Adrenal gland (tissue), 12 donors: ENCODE measurements around the gene ANKRD17. TPM values are rescaled to one million over a fixed set of nuclear protein-coding genes. Genes with fewer than 3 reads are reported as not detected.
A peak's percentile ranks its signal among the peaks of the same experiment; 100 is the strongest.

ENCODE experiments used
- DNase-seq, 7 donors: peaks; one replicate each; pipeline ENCODE4 v3.0.0-alpha.2; 2019 to 2020
- H3K27ac ChIP-seq, 5 donors: fragments of 200-600 bp; sonication (generic) in 4 of 5; 1 replicate in 3 of 5; 2 replicates in 2 of 5; pipeline versions ENCODE4 v1.5.1 to v1.8.0; 2016 to 2020; ENCODE audit warnings: mild to moderate bottlenecking in 1 of 5
- H3K27me3 ChIP-seq: fragments of 200-600 bp; 2 replicates; pipeline ENCODE4 v1.8.0; 2021
- H3K36me3 ChIP-seq, 2 donors: fragments of 200-600 bp; replicated peaks in 1 of 2; 1 replicate in 1 of 2; 2 replicates in 1 of 2; pipeline versions ENCODE4 v1.5.1 to v1.8.0; 2018 to 2022
- H3K4me1 ChIP-seq, 2 donors: fragments of 200-600 bp; replicated peaks in 1 of 2; 1 replicate in 1 of 2; 2 replicates in 1 of 2; pipeline versions ENCODE4 v1.5.1 to v1.8.0; 2018 to 2021
- H3K4me3 ChIP-seq, 4 donors: fragments of 200-600 bp; sonication (generic) in 3 of 4; one replicate each; pipeline ENCODE4 v1.5.1; 2016 to 2018
- H3K9me3 ChIP-seq, 3 donors: fragments of 200-600 bp; sonication (generic) in 1 of 3; replicated peaks in 1 of 3; 1 replicate in 2 of 3; 2 replicates in 1 of 3; pipeline versions ENCODE4 v1.5.1 to v1.8.0; 2016 to 2021
- CTCF ChIP-seq, 6 experiments: fragments of 450-650 bp in 4 of 6; fragments of 200-600 bp in 2 of 6; sonication (generic) in 1 of 6; IDR thresholded peaks; 1 replicate in 5 of 6; 2 replicates in 1 of 6; pipeline versions ENCODE4 v1.5.1 to v1.8.0; 2016 to 2021; ENCODE audit warnings: antibody characterized with exemption in 6 of 6, mild to moderate bottlenecking in 2 of 6, moderate library complexity in 1 of 6
- POLR2A ChIP-seq, 2 donors: fragments of 450-650 bp; IDR thresholded peaks; one replicate each; pipeline ENCODE4 v1.6.1; 2017; ENCODE audit warnings: antibody characterized with exemption in 2 of 2, mild to moderate bottlenecking in 2 of 2, moderate library complexity in 1 of 2
- WGBS, 4 donors: extraction: QIAGEN DNeasy Blood & Tissue Kit in 2 of 4; methylation state at CpG; one replicate each; pipeline versions ENCODE4 v1.1.5 to v1.1.7; 2013 to 2017; 5-methylcytosine and 5-hydroxymethylcytosine counted together
- intact Hi-C, 2 donors: fragments of 100-400 bp; cut with DNase I; formaldehyde crosslinking; loops; one replicate each; pipeline versions ENCODE4 v1.14.1 to v1.15.0; 2022 to 2023
- polyA plus RNA-seq, 3 donors: library from polyadenylated mRNA; stranded (reverse); fragments of 200-250 nt in 2 of 3; fragments of 350-450 nt in 1 of 3; fragmentation: Illumina TruSeq in 1 of 3; extraction: RNeasy Lipid Tissue Mini Kit (QIAGEN cat#74804) in 1 of 3; gene quantifications; one replicate each; pipeline ENCODE4 v1.2.3, GENCODE V29; 2013 to 2014
- total RNA-seq, 9 donors: library from RNA; depleted of rRNA in 4 of 9; stranded (reverse); fragments of >200 nt in 4 of 9; fragments of 120-200 nt in 1 of 9; fragmentation: NEBNext Ultra II Directional in 1 of 9; extraction: Animal tissue kit (Norgen Biotek cat#: 25700) in 1 of 9; gene quantifications; one replicate each; pipeline versions ENCODE4 v1.1.0 to v1.2.4, GENCODE V29; 2013 to 2023
- donor health status: healthy with polysubstance abuse.
- donor health status: Bipolar disorder and iron deficiency.
- donor health status: DM: yes; HTN: yes; CAD: no.
- donor health status: DM: no; HTN: no; CAD: no.
- donor health status: DM: no; HTN: no; CAD: no.
- donor health status: DM: yes; HTN: yes; CAD: no.

ANKRD17 gene
- total and polyA plus RNA-seq, 12 donors: 13.3 to 66.3 (median 51.3) TPM

DNA sequence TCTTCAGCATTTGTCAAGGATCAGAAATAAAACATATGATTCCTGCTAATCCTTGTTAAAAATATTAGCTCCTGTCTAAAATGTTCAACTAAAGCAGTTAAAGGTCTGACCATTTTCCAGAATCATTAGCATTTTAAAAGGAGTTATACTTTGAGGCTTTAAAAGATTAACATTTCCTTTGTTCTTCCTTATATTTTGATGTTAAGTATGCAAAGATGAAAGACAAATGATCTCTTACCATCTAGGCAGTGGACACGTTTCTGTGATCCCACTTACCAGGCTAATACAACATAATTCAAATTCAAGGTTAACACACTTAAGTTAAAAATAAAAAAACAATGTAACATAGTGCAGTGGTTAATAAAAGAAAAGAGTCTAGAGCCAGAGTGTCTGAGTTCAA, 127.3 kb downstream of the ANKRD17 start:
- no peak for DNase-seq
- H3K4me3 ChIP-seq: no peak overlapping the region
- H3K27ac ChIP-seq: no peak overlapping the region
- no peaks in the 10 kb centered on the region for H3K4me1 ChIP-seq
- 20 to 43% (median 38%) methylated on average over 1 of the region's 1 CpG for WGBS, 4 donors
- H3K36me3 ChIP-seq: peaks cover 0 to 22% of the 10 kb centered on the region in 2 donors
- no peaks in the 10 kb centered on the region for H3K27me3 ChIP-seq
- TF ChIP-seq CTCF (IDR thresholded peaks at IDR 0.05) (no peak), POLR2A (IDR thresholded peaks at IDR 0.05) (no peak)
- no peaks in the 10 kb centered on the region for H3K9me3 ChIP-seq
- intact Hi-C loops: loop anchor here in 1 of 2 donors (10.0 kb wide), 1 partner anchor 46 kb away; no protein-coding TSS in a partner anchor

DNA sequence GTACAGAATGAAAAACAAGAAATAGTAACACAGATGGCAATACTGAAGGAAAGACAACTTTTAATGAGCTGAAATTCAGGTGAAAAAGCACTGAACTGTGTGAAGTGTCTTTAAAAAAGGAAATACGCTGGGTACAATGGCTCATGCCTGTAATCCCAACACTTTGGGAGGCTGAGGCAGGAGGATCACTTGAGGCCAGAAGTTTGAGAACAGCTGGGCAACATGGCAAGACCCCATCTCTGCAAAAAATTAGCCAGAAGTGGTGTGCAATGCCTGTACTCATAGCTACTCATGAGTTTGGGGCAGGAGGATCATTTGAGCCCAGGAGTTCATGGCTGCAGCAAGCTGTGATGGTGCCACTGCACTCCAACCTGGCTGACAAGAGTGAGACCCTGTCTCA, 129.3 kb downstream of the ANKRD17 start:
- peaks cover 0 to 19% of the 10 kb centered on the region in 2 donors for H3K36me3 ChIP-seq
- no peak for TF ChIP-seq CTCF (IDR thresholded peaks at IDR 0.05)
- no peak for TF ChIP-seq POLR2A (IDR thresholded peaks at IDR 0.05)
- no peaks in the 10 kb centered on the region for H3K27me3 ChIP-seq
- WGBS, 4 donors: 91 to 100% (median 96%) methylated on average over 1 of the region's 1 CpG
- H3K4me1 ChIP-seq: no peaks in the 10 kb centered on the region
- intact Hi-C loops: no loop called here
- no peak overlapping the region for H3K4me3 ChIP-seq
- H3K27ac ChIP-seq: no peak overlapping the region
- no peak for DNase-seq
- H3K9me3 ChIP-seq: no peaks in the 10 kb centered on the region

DNA sequence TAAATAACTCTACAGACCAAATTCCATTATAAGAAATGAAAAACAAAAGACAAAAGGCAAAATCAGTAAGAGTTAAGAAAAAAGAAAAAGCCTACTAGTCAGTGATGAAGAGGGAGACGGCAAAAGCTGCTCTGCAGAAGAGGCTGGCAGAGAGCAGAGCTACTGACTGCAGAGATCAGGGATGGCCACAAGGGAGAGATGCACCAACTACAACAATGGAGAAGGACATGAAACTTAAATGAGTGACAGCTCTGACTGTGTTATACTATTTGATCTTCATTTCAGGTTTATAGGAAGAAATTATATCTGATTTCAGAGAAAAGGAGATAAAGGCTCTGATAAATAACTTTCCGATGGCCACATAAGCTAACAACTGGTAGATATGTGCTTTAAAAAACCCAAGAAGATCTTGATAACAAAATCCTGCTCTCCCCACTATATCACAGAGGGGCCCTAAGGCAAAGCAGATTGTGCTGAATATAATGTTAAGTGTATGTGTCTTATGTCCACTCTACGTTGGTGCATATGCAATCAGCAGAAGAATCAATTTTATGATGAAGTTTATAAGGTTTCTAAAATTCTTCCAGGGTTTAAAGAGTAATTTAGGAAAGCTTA, 130.7 kb downstream of the ANKRD17 start:
- H3K27me3 ChIP-seq: no peaks in the 10 kb centered on the region
- no peak overlapping the region for H3K4me3 ChIP-seq
- 79 to 82% (median 81%) methylated on average over 3 of the region's 3 CpGs for WGBS, 4 donors
- no peaks in the 10 kb centered on the region for H3K9me3 ChIP-seq
- no peak overlapping the region for H3K27ac ChIP-seq
- TF ChIP-seq POLR2A (IDR thresholded peaks at IDR 0.05) (no peak), CTCF (IDR thresholded peaks at IDR 0.05) (peak; percentile 12 to 43 (median 31))
- no peaks in the 10 kb centered on the region for H3K4me1 ChIP-seq
- peak in 3 of 7 donors; percentile 19 to 21 (median 20) for DNase-seq
- intact Hi-C loops: no loop called here
- H3K36me3 ChIP-seq: peaks cover 0 to 16% of the 10 kb centered on the region in 2 donors

- peaks cover 0 to 33% of the 10 kb centered on the region in 2 donors for H3K36me3 ChIP-seq
- H3K9me3 ChIP-seq: no peaks in the 10 kb centered on the region
- no peaks in the 10 kb centered on the region for H3K4me1 ChIP-seq
- H3K4me3 ChIP-seq: no peak overlapping the region
- no peak overlapping the region for H3K27ac ChIP-seq
- no peaks in the 10 kb centered on the region for H3K27me3 ChIP-seq
- 92 to 95% (median 94%) methylated on average over 4 of the region's 4 CpGs for WGBS, 4 donors
- no peak for DNase-seq
- TF ChIP-seq CTCF (IDR thresholded peaks at IDR 0.05) (no peak), POLR2A (IDR thresholded peaks at IDR 0.05) (no peak)
- intact Hi-C loops: no loop called here
Measured at GRCh38 chr4:73109493-73109892, 149.1 kb downstream of the ANKRD17 start.
